CD4-positive, alpha-beta T cell (primary cell): ENCODE data around the gene MCF2L2. TPM values are rescaled to one million over a fixed set of nuclear protein-coding genes. Genes with fewer than 3 reads are reported as not detected.

Source experiments
- ATAC-seq: fragments of 200-7000 bp; cut with Tn5 transposase; one replicate; pipeline ENCODE4 v1.10.0; 2022; ENCODE audit warnings: mild to moderate bottlenecking; ENCODE audit not compliant: poor library complexity
- CTCF ChIA-PET: fragments of 350-600 bp; sonication (Branson Sonifier 250); formaldehyde crosslinking; loops from one replicate; lab custom pipeline; 2021; ENCODE audit warnings: antibody characterized with exemption, inconsistent platforms; lab: Charles Lee
- POLR2A ChIA-PET: fragments of 350-600 bp; sonication (Branson Sonifier 250); formaldehyde crosslinking; loops from one replicate; lab custom pipeline; 2021; ENCODE audit warnings: antibody characterized with exemption, inconsistent platforms; lab: Charles Lee
- DNase-seq, 14 experiments: peaks; one replicate each; pipeline ENCODE4 v3.0.0-alpha.2; 2013 to 2020; ENCODE audit warnings: mixed read lengths in 2 of 14
- H3K27ac ChIP-seq, 2 donors: one replicate each; pipeline versions ENCODE4 v1.5.1 to v1.7.0; 2013; ENCODE audit warnings: low read length in 2 of 2, low read depth in 1 of 2, mild to moderate bottlenecking in 1 of 2
- H3K27me3 ChIP-seq, 2 experiments: 1 replicate in 1 of 2; 2 replicates in 1 of 2; pipeline versions ENCODE4 v1.6.1 to v1.7.0; 2013; ENCODE audit warnings: low read length in 2 of 2, control low read depth in 1 of 2, mild to moderate bottlenecking in 1 of 2, moderate library complexity in 1 of 2; ENCODE audit not compliant: insufficient read depth in 2 of 2, control insufficient read depth in 1 of 2
- H3K36me3 ChIP-seq: one replicate; pipeline ENCODE4 v1.6.1; 2013; ENCODE audit warnings: low read length, control low read depth; ENCODE audit not compliant: insufficient read depth
- H3K4me1 ChIP-seq: one replicate; pipeline ENCODE4 v1.6.1; 2013; ENCODE audit warnings: low read length, control low read depth; ENCODE audit not compliant: insufficient read depth
- H3K4me3 ChIP-seq: one replicate; pipeline ENCODE4 v1.5.1; 2013; ENCODE audit warnings: mild to moderate bottlenecking, low read length, moderate library complexity
- H3K9me3 ChIP-seq, 2 experiments: 1 replicate in 1 of 2; 2 replicates in 1 of 2; pipeline versions ENCODE4 v1.6.1 to v1.7.0; 2013; ENCODE audit warnings: low read length in 2 of 2, mild to moderate bottlenecking in 2 of 2, control low read depth in 1 of 2, moderate library complexity in 1 of 2; ENCODE audit not compliant: control insufficient read depth in 1 of 2, insufficient read depth in 1 of 2
- H3K27ac Mint-ChIP-seq: one replicate; pipeline ENCODE4 v1.8.0; 2020; ENCODE audit warnings: mixed read lengths
- H3K27me3 Mint-ChIP-seq: one replicate; pipeline ENCODE4 v1.8.0; 2021; ENCODE audit warnings: mixed read lengths
- H3K36me3 Mint-ChIP-seq: one replicate; pipeline ENCODE4 v1.8.0; 2021; ENCODE audit warnings: low read depth, mixed read lengths
- H3K4me1 Mint-ChIP-seq: one replicate; pipeline ENCODE4 v1.8.0; 2021; ENCODE audit warnings: low read depth, mixed read lengths
- H3K4me3 Mint-ChIP-seq: one replicate; pipeline ENCODE4 v1.8.0; 2020; ENCODE audit warnings: mild to moderate bottlenecking, mixed read lengths
- H3K9me3 Mint-ChIP-seq: one replicate; pipeline ENCODE4 v1.8.0; 2020; ENCODE audit warnings: mixed read lengths
- CTCF ChIP-seq: fragments of 200-600 bp; IDR thresholded peaks from one replicate; pipeline ENCODE4 v1.8.0; 2022; ENCODE audit warnings: antibody characterized with exemption, mild to moderate bottlenecking
- intact Hi-C, 2 experiments: fragments of 100-400 bp; cut with DNase I in 1 of 2; cut with micrococcal nuclease in 1 of 2; formaldehyde crosslinking; loops; one replicate each; pipeline versions ENCODE4 v1.15.1 to v1.9.0; 2023 to 2025; cut with DNase I, micrococcal nuclease
- total RNA-seq, 174 experiments: library from RNA in 2 of 174; stranded (reverse) in 2 of 174; gene quantifications; one replicate each; pipeline ENCODE4 v1.2.3 and lab custom pipeline; 2021 to 2026

The MCF2L2 gene
- total RNA-seq, 2 experiments from 2014 or later, result 3.8 to 4.1 TPM

GRCh38 chr3:183439515-183439914 lies 11.1 kb upstream of the MCF2L2 start:
- Mint-ChIP-seq H3K9me3 (peaks cover 15% of the 10 kb centered on the region), H3K27ac (no peak overlapping the region), H3K27me3 (no peaks in the 10 kb centered on the region), H3K36me3 (no peaks in the 10 kb centered on the region), H3K4me3 (no peak overlapping the region), H3K4me1 (peaks cover 5% of the 10 kb centered on the region)
- intact Hi-C loops, result no loop called here
- DNase-seq (peak in 1 of 14 experiments; percentile 14), ATAC-seq (no peak)
- no peak overlapping the region for H3K27ac ChIP-seq
- peaks cover 6% of the 10 kb centered on the region for H3K4me1 ChIP-seq
- H3K9me3 ChIP-seq, result peaks cover 0 to 17% of the 10 kb centered on the region in 2 experiments
- no peak for TF ChIP-seq CTCF
- H3K27me3 ChIP-seq, result no peaks in the 10 kb centered on the region
- POLR2A ChIA-PET, result no interaction called here
- CTCF ChIA-PET, result no interaction called here
- no peaks in the 10 kb centered on the region for H3K36me3 ChIP-seq
- no peak overlapping the region for H3K4me3 ChIP-seq

GRCh38 chr3:183438735-183439134 lies 10.3 kb upstream of the MCF2L2 start:
- no peak overlapping the region for H3K4me3 ChIP-seq
- no peak overlapping the region for H3K27ac Mint-ChIP-seq
- no peaks in the 10 kb centered on the region for H3K27me3 ChIP-seq
- no peak overlapping the region for H3K27ac ChIP-seq
- TF ChIP-seq CTCF, result no peak
- peaks cover 5% of the 10 kb centered on the region for H3K4me1 Mint-ChIP-seq
- no peaks in the 10 kb centered on the region for H3K36me3 ChIP-seq
- DNase-seq (no peak), ATAC-seq (no peak)
- ChIA-PET POLR2A (no interaction called here), CTCF (no interaction called here)
- peaks cover 0 to 9% of the 10 kb centered on the region in 2 experiments for H3K9me3 ChIP-seq
- no peaks in the 10 kb centered on the region for H3K36me3 Mint-ChIP-seq
- H3K4me3 Mint-ChIP-seq, result no peak overlapping the region
- H3K27me3 Mint-ChIP-seq, result no peaks in the 10 kb centered on the region
- H3K9me3 Mint-ChIP-seq, result peaks cover 15% of the 10 kb centered on the region
- intact Hi-C loops, result no loop called here
- peaks cover 6% of the 10 kb centered on the region for H3K4me1 ChIP-seq

- Histone ChIP-seq H3K4me3 (no peak overlapping the region), H3K9me3 (peaks cover 0 to 3% of the 10 kb centered on the region in 2 experiments), H3K27ac (no peak overlapping the region), H3K36me3 (no peaks in the 10 kb centered on the region), H3K27me3 (no peaks in the 10 kb centered on the region), H3K4me1 (peaks cover 6% of the 10 kb centered on the region)
- ChIA-PET POLR2A (no interaction called here), CTCF (no interaction called here)
- peaks cover 5% of the 10 kb centered on the region for H3K4me1 Mint-ChIP-seq
- peaks cover 8% of the 10 kb centered on the region for H3K9me3 Mint-ChIP-seq
- no peak overlapping the region for H3K27ac Mint-ChIP-seq
- intact Hi-C loops, result no loop called here
- no peak overlapping the region for H3K4me3 Mint-ChIP-seq
- no peak for TF ChIP-seq CTCF
- no peak for ATAC-seq
- no peaks in the 10 kb centered on the region for H3K27me3 Mint-ChIP-seq
- no peak for DNase-seq
- H3K36me3 Mint-ChIP-seq, result no peaks in the 10 kb centered on the region
These were observed 9.5 kb upstream of the MCF2L2 start for GRCh38 chr3:183437666-183438564.
